ENCODE data around the gene LRRC3. TPM values are rescaled to one million over a fixed set of nuclear protein-coding genes. Genes with fewer than 3 reads are reported as not detected.

The LRRC3 gene
- total RNA-seq, 3 donors from 2014 or later (not counting 1 experiment from before 2014, with no cell fraction given), result 0.36 to 0.50 (median 0.38) TPM

DNA sequence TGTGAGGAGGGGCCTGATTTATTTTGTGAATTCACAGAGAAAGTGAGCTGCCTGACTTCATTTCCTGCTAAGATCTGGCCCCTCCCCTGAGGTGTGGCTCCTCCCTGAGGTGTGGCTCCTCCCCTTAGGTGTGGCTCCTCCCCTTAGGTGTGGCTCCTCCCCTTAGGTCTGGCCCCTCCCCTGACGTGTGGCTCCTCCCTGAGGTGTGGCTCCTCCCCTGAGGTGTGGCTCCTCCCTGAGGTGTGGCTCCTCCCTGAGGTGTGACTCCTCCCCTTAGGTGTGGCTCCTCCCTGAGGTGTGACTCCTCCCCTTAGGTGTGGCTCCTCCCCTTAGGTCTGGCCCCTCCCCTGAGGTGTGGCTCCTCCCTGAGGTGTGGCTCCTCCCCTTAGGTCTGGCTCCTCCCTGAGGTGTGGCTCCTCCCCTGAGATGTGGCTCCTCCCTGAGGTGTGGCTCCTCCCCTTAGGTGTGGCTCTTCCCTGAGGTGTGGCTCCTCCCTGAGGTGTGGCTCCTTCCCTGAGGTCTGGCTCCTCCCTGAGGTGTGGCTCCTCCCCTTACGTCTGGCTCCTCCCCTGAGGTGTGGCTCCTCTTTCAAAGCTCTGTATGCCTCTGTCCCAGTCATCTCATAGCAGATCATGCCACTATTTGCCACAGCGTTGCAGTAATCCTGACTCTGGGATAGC is 26.9 kb upstream of the LRRC3 start:
- no peaks in the 10 kb centered on the region for H3K4me1 ChIP-seq (ENCODE audit: control insufficient read depth, insufficient read depth, low read length)
- TF ChIP-seq, protein P1, sequence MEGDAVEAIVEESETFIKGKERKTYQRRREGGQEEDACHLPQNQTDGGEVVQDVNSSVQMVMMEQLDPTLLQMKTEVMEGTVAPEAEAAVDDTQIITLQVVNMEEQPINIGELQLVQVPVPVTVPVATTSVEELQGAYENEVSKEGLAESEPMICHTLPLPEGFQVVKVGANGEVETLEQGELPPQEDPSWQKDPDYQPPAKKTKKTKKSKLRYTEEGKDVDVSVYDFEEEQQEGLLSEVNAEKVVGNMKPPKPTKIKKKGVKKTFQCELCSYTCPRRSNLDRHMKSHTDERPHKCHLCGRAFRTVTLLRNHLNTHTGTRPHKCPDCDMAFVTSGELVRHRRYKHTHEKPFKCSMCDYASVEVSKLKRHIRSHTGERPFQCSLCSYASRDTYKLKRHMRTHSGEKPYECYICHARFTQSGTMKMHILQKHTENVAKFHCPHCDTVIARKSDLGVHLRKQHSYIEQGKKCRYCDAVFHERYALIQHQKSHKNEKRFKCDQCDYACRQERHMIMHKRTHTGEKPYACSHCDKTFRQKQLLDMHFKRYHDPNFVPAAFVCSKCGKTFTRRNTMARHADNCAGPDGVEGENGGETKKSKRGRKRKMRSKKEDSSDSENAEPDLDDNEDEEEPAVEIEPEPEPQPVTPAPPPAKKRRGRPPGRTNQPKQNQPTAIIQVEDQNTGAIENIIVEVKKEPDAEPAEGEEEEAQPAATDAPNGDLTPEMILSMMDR (IDR thresholded peaks at IDR 0.05), result no peak
- Mint-ChIP-seq H3K27me3 (ENCODE audit: low read depth in 2 of 2) (no peaks in the 10 kb centered on the region), H3K4me1 (peaks cover 0 to 18% of the 10 kb centered on the region in 2 donors), H3K9me3 (peaks cover 2 to 12% of the 10 kb centered on the region in 2 donors), H3K27ac (peak overlapping the region; percentile 9 to 66), H3K36me3 (peaks cover 22% of the 10 kb centered on the region), H3K4me3 (no peak overlapping the region)
- peaks cover 6% of the 10 kb centered on the region for H3K36me3 ChIP-seq (ENCODE audit: control insufficient read depth, insufficient read depth, low read length)
- H3K27ac ChIP-seq (ENCODE audit: low read length), result no peak overlapping the region
- peaks cover 7% of the 10 kb centered on the region for H3K9me3 ChIP-seq (ENCODE audit: control insufficient read depth, insufficient read depth, low read length)
- WGBS (ENCODE audit: insufficient coverage), result 71% methylated on average over 3 of the region's 3 CpGs
- no peak overlapping the region for H3K4me3 ChIP-seq (ENCODE audit: low read length)
- ATAC-seq (peak; percentile 67 to 86 (median 78)), DNase-seq (peak; percentile 68 to 69)
- intact Hi-C loops (cut with micrococcal nuclease), result no loop called here
- H3K27me3 ChIP-seq (ENCODE audit: control insufficient read depth, insufficient read depth, low read length), result no peaks in the 10 kb centered on the region

- ATAC-seq (no peak), DNase-seq (no peak)
- TF ChIP-seq, protein P1 (IDR thresholded peaks at IDR 0.05), result no peak
- Mint-ChIP-seq H3K36me3 (peaks cover 22% of the 10 kb centered on the region), H3K4me3 (no peak overlapping the region), H3K27me3 (ENCODE audit: low read depth in 2 of 2) (no peaks in the 10 kb centered on the region), H3K27ac (no peak overlapping the region), H3K4me1 (peaks cover 0 to 22% of the 10 kb centered on the region in 2 donors), H3K9me3 (peaks cover 2 to 12% of the 10 kb centered on the region in 2 donors)
- Histone ChIP-seq H3K27ac (ENCODE audit: low read length) (no peak overlapping the region), H3K9me3 (ENCODE audit: control insufficient read depth, insufficient read depth, low read length) (peaks cover 7% of the 10 kb centered on the region), H3K36me3 (ENCODE audit: control insufficient read depth, insufficient read depth, low read length) (peaks cover 2% of the 10 kb centered on the region), H3K4me1 (ENCODE audit: control insufficient read depth, insufficient read depth, low read length) (no peaks in the 10 kb centered on the region), H3K4me3 (ENCODE audit: low read length) (no peak overlapping the region), H3K27me3 (ENCODE audit: control insufficient read depth, insufficient read depth, low read length) (no peaks in the 10 kb centered on the region)
- intact Hi-C loops (cut with micrococcal nuclease), result no loop called here
- WGBS (ENCODE audit: insufficient coverage), result no CpG with 5 or more reads among the region's 1 CpG
These were observed 25.4 kb upstream of the LRRC3 start for GRCh38 chr21:44429894-44430293.

- TF ChIP-seq, protein P1 (IDR thresholded peaks at IDR 0.05), result no peak
- Histone ChIP-seq H3K27ac (ENCODE audit: low read length) (no peak overlapping the region), H3K36me3 (ENCODE audit: control insufficient read depth, insufficient read depth, low read length) (no peaks in the 10 kb centered on the region), H3K9me3 (ENCODE audit: control insufficient read depth, insufficient read depth, low read length) (peaks cover 7% of the 10 kb centered on the region), H3K4me3 (ENCODE audit: low read length) (no peak overlapping the region), H3K27me3 (ENCODE audit: control insufficient read depth, insufficient read depth, low read length) (no peaks in the 10 kb centered on the region), H3K4me1 (ENCODE audit: control insufficient read depth, insufficient read depth, low read length) (no peaks in the 10 kb centered on the region)
- ATAC-seq (no peak), DNase-seq (peak in 1 of 2 donors; percentile 7)
- Mint-ChIP-seq H3K27me3 (ENCODE audit: low read depth in 2 of 2) (no peaks in the 10 kb centered on the region), H3K4me1 (peaks cover 0 to 30% of the 10 kb centered on the region in 2 donors), H3K27ac (no peak overlapping the region), H3K4me3 (no peak overlapping the region), H3K9me3 (peaks cover 2 to 12% of the 10 kb centered on the region in 2 donors), H3K36me3 (peaks cover 22% of the 10 kb centered on the region)
- 93% methylated on average over 4 of the region's 4 CpGs for WGBS (ENCODE audit: insufficient coverage)
- intact Hi-C loops (cut with micrococcal nuclease), result no loop called here
These were observed 24.0 kb upstream of the LRRC3 start for GRCh38 chr21:44431300-44431699.

Measured in natural killer cell (primary cell).